ENCODE measurements around the gene UGT2B15.
"Not testable (repeated sequence)": the region's sequence is repeated elsewhere in the genome, so short reads cannot be mapped to it uniquely, and the experiment has no call there.

UGT2B15 gene

DNA sequence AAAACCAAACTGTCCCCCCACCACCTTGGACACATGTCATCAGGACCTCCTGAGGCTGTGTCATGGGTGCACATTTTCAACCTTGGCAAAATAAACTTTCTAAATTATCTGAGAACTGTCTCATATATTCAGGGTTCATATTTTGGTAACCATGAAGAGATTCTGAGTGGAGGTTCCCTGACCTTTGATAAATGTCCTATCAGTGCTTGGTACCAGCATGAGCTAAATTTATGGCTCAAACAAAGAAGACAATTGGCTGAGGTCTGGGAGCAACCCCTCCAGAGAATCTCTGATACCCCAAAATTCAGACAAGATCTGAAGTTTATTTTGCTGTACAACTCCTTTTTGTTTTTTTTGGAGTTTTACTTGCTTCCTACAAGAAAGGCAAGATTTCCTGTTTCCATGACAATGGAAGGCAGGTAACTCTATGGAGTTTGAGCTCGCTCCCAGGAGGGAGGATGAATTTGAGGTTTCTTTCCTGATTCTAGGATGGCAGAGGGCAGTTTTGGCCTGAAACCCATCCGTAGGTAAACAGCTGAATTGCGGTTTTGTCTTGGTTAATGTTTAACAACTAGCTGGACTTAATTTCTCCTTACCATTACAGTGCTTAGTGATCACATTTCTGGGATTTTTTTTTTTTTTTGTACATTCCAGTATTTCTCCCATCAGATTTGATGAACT, 14.5 kb downstream of the UGT2B15 start:
- TF ChIP-seq, protein P1, sequence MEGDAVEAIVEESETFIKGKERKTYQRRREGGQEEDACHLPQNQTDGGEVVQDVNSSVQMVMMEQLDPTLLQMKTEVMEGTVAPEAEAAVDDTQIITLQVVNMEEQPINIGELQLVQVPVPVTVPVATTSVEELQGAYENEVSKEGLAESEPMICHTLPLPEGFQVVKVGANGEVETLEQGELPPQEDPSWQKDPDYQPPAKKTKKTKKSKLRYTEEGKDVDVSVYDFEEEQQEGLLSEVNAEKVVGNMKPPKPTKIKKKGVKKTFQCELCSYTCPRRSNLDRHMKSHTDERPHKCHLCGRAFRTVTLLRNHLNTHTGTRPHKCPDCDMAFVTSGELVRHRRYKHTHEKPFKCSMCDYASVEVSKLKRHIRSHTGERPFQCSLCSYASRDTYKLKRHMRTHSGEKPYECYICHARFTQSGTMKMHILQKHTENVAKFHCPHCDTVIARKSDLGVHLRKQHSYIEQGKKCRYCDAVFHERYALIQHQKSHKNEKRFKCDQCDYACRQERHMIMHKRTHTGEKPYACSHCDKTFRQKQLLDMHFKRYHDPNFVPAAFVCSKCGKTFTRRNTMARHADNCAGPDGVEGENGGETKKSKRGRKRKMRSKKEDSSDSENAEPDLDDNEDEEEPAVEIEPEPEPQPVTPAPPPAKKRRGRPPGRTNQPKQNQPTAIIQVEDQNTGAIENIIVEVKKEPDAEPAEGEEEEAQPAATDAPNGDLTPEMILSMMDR (IDR thresholded peaks at IDR 0.05; ENCODE audit: low read depth, low read length) = no peak
- H3K4me3 ChIP-seq (ENCODE audit: low read depth, low read length) = no peak overlapping the region
- H3K4me1 ChIP-seq = no peaks in the 10 kb centered on the region
- H3K36me3 ChIP-seq = no peaks in the 10 kb centered on the region
- DNase-seq = no peak
- no peaks in the 10 kb centered on the region for H3K27me3 ChIP-seq
- H3K9me3 ChIP-seq = no peaks in the 10 kb centered on the region

DNA sequence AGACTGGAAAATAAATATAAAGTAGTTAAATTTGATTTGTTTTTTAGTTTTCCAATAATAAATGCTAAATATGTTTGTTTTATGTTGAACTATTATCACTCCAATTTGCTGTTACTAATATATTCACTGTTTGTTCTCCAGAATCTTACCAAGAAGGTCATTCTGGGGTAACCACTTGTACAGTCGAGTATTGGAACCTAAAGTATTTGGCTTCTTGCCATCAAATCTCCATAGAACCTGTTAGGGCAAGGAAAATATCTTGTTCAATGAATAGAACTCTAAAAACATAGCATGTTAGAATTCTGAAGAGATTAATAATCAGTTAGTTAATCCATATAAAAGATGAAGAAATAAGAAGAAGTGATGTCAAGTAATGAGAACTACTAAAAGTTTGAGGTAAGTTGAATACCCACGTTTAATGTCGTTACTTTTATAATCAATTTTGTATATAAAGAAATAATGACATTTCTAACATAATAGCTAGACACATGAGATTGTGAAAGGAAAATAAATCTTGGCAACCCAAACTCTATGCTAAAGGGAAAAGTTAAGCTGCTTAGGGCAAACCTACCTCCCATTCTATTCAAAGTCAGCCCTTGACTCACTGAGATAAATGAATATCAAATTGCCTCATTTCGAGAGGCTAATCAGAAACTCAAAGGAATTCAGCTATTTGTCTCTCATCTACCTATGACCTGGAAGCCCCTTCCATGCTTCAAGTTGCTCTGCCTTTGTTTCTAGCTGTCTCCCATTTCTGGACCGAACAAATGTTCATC, 15.3 kb downstream of the UGT2B15 start:
- H3K4me1 ChIP-seq = no peaks in the 10 kb centered on the region
- H3K27me3 ChIP-seq = no peaks in the 10 kb centered on the region
- no peaks in the 10 kb centered on the region for H3K36me3 ChIP-seq
- TF ChIP-seq, protein P1 (IDR thresholded peaks at IDR 0.05; ENCODE audit: low read depth, low read length) = no peak
- no peak for DNase-seq
- no peak overlapping the region for H3K4me3 ChIP-seq (ENCODE audit: low read depth, low read length)
- H3K9me3 ChIP-seq = no peaks in the 10 kb centered on the region

DNA sequence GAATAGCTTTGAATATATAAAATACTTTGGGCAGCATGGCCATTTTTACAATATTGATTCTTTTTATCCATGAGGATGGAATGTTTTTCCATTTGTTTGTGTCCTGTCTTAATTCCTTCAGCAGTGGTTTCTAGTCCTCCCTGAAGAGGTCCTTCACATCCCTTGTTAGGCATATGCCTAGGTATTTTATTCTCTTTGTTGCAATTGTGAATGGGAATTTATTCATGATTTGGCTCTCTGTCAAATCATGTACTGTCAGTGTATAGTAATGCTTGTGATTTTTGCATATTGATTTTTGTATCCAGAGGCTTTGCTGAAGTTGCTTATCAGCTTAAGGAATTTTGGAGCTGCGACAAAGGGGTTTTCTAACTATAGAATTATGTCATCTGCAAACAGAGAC, 18.5 kb downstream of the UGT2B15 start:
- Histone ChIP-seq H3K4me3 (ENCODE audit: low read depth, low read length) (no peak overlapping the region), H3K4me1 (no peaks in the 10 kb centered on the region), H3K27me3 (no peaks in the 10 kb centered on the region), H3K36me3 (no peaks in the 10 kb centered on the region), H3K9me3 (no peaks in the 10 kb centered on the region)
- TF ChIP-seq, protein P1 (IDR thresholded peaks at IDR 0.05; ENCODE audit: low read depth, low read length) = no peak
- no peak for DNase-seq

DNA sequence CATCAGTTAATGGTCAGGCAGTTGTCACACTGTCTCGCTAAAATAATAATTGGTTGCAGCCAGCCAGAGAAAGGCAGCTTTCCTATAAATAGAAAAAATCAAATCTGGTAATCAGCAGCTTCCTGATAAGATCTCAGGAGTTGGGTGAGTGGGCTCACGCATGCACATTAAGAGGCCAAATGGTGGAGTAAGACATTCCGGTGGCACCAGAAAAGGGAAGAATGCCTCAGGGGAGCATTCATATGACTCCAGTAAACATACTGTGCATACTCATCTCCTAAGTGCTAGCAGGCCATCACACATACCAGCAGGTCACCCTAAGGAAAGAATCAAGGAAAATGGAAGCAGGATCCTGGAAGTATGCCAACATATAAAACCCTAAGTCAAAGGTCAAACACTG, 40.1 kb downstream of the UGT2B15 start:
- TF ChIP-seq, protein P1 (IDR thresholded peaks at IDR 0.05; ENCODE audit: low read depth, low read length) = no peak
- Histone ChIP-seq H3K36me3 (no peaks in the 10 kb centered on the region), H3K4me3 (ENCODE audit: low read depth, low read length) (no peak overlapping the region), H3K9me3 (no peaks in the 10 kb centered on the region), H3K27me3 (no peaks in the 10 kb centered on the region), H3K4me1 (no peaks in the 10 kb centered on the region)
- no peak for DNase-seq

DNA sequence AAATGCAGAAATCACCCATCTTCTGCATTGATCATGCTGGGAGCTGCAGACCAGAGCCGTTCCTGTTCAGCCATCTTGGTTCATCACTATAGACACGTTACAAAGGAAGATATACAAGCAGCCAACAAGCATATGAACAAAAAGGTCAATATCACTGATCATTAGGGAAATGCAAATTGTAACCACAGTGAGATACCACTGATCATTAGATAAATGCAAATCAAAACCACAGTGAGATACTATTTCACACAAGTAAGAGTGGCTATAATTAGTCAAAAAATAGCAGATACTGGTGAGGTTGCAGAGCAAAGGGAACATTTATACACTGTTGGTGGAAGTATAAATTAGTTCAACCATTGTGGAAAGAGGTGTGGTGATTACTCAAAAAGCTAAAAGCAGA, 47.7 kb downstream of the UGT2B15 start:
- H3K4me1 ChIP-seq; H3K9me3 ChIP-seq; DNase-seq; H3K36me3 ChIP-seq; H3K27me3 ChIP-seq; H3K4me3 ChIP-seq (ENCODE audit: low read depth, low read length): not testable (repeated sequence)

DNA sequence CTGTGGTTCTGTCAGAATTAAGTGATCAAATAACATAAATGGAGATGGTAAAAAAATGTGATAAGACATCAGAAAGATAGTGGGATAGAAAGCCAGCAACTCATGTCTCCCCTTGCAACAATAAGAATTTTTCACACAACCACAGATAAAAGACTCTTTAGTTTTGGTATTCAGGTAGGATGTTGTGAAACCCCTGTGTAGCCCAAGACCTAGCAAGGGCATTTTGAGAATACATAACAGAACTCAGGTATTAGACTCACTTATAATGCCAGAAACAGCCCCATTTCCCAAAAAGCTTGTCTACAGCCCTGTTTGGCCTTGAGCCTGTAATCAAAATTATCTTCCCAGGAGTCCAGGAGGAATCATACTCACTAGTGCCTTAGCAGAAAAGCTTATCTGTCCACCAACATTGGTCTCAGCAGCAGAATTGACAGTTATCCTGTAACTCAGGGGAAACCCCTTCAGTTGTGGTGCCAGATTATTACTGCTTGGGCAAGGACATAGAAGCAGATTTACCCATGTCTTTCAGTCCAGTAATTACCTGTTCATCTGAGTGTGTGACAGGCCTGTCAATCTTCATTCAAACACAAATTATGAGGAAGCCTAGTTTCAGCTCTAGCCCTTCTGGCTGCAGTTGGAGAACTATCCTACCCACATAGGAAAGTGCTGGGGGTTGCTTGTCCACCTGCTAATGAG, 53.3 kb downstream of the UGT2B15 start:
- TF ChIP-seq, protein P1 (IDR thresholded peaks at IDR 0.05; ENCODE audit: low read depth, low read length) = no peak

More for the DNA sequence above, 53.3 kb downstream of the UGT2B15 start:
- Histone ChIP-seq H3K9me3 (no peaks in the 10 kb centered on the region), H3K4me1 (no peaks in the 10 kb centered on the region), H3K4me3 (ENCODE audit: low read depth, low read length) (no peak overlapping the region), H3K36me3 (no peaks in the 10 kb centered on the region), H3K27me3 (no peaks in the 10 kb centered on the region)
- DNase-seq = no peak
